HG03103 (cell line): Measurements from ENCODE around the gene ZNF423.
"Not testable (repeated sequence)": the region's sequence is repeated elsewhere in the genome, so short reads cannot be mapped to it uniquely, and the experiment has no call there.

Experiments used
- ATAC-seq: cut with Tn5 transposase; IDR thresholded peaks from one replicate; pipeline ENCODE4 v1.9.1; 2021; ENCODE audit warnings: low read depth; ENCODE audit not compliant: unreplicated experiment

ZNF423 gene

DNA sequence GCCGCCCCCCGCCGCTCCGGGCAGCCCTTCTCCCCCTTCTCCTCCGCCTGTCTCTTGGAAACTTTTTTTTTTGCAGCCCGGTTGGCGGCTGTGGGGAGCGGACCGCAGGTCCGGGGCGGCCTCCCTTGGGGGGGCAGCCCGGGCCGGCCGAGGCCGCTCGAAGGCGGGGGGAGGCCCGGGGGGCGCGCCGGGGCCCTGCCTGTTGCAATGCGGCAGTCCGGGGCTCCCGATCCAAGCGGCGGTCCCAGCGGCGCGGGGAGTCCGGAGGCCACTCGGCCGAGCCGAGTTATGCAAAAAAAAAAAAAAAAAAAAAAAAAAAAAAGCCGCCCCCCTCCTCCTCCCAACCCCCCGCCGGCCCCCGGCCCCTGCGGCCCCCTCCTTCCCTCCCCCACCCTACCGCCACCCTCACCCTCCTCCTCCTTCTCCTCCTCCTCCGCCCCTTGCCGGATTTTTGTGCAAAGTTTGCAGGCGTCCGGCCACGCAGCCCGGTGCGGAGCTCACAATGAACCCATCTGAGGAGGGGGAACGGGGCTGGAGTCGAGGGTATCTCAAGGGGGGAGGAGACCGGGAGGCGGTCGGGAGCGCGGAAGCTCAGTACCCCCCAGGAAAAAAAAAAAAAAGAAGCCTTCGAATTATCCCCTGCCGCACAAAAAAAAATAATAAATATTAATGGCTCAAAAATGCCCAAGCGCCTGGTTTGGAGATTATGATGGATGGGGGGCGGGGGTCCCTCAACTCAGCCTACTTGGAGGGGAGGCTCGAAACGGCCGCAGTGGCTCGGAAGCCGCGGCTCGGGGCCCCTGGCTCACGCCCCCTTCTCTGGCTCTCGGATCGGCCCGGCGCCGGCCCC is at the start of gene ZNF423:
TSS of gene ZNF423 (minus strand) at position 291 of the 850 bp plus-strand sequence. CDS start 338 bp downstream, outside the sequence.
- ATAC-seq, result no peak

DNA sequence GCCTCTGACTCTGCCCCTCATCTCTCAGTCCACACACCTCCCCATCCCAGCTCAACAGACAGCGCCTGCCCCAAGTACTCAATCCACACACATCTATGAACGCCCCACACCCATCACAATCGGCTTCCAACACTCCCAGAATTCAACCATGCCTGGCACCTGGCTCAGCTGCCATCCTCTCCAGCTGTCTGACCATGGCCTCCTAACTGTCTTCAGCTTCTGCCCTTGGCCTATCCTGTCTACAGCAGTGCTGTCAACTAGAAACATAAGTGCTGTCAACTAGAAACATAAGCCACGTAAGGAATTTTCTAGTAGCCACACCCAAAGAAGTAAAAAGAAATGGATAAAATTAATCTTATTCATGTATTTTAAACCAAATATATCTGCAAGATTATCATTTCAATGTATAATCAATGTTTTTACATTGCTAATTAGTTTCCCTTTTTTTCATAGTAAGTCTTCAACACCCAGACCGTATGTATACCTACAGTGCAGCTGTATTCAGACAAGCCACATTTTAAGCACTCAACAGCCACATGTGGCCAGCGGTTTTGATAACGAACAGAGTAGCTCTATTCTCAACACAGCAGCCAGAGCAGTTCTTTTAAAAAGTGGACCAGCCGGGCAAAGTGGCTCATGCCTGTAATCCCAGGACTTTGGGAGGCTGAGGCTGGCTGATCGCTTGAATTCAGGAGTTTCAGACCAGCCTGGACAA is 48.6 kb upstream of the ZNF423 start:
- ATAC-seq, result no peak

DNA sequence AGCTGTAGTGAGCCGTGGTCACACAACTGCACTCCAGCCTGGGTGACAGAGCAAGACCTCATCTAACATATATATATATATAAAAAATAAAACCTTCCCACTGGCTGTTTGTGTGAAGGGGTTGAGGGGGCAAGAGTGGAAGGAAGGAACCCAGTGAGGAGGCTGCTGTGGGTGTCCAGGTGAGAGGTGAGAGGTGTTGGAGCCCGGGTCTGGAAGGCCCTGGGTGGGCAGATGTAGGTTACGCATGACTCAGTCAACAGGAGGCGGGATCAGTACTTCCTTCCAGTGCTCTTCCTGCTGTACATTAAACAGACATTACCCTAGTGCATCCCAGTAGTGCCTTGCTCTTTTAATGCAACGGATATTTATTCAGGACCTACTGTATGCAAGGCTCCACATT is 47.0 kb upstream of the ZNF423 start:
- no peak for ATAC-seq

DNA sequence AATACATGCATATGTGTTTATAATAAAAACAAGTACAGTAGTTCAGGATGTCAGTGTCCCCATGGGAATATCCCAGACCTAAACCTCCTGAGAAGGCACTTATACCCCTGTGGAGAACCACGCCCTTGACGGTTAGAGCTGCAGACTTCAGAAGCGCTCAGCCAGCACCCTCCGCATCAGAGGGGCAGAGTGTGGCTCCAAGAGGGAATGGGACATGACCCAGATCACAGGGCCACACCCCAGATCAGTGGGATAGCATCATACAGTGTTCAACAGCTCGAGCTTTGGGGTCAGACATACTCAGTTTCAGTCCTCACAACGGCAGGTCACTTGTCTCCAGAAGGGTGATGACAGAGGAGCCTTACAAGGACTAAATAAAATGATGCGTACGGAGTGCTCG is 45.8 kb upstream of the ZNF423 start:
- no peak for ATAC-seq

DNA sequence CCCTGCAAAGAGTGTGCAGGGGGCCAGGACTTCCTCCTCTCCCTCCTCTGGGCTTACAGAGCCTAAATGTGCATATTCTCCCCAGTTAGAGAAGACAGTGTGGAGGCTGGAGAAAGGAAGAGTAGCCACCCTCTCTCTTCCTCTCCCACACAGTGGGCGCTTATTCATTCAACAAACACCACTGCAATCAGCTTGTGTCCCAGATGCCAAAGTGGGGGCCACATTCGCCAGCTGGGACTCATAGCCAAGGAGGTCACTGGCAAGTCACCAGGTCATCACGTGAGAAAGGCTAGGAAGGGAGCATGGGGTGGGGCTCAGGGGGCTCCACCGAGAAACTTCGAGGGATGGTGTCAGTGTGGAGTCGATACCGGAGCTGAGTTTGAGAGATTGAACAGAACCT is 45.0 kb upstream of the ZNF423 start:
- ATAC-seq, result no peak

DNA sequence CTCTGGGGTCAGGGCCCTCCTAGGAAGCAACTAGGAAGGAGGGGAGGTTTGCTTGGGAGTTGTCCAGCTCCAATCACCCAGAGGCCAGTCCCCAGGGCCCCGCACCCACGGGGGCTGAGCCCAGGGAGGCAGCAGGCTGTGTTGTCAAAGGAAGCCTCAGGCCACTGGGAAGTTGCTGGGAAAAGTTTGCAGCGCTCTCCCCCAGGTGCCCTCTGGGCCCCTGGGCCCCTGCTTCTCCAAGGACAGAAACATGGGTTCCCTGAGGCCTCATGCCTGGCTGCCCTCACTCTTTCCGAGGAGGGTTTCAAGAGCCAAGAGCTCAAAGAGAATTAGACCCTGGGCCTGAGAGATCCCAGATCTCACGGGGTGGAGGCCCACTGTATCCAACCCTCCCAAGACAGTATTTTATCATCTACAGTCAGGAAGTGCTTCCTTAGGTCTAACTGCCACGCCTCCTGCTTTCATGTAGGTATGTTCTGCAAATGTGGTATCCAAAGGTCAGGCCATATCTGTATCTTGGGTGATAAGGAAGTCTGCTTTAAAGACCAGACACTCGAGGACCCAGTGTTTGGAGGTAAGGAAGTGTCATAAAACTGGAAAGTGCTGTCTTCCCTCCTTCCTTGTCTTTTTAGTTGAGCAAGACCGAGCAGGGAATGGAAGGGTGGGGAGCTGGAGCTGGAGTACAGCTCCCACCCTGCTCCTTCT is 44.2 kb upstream of the ZNF423 start:
- no peak for ATAC-seq

DNA sequence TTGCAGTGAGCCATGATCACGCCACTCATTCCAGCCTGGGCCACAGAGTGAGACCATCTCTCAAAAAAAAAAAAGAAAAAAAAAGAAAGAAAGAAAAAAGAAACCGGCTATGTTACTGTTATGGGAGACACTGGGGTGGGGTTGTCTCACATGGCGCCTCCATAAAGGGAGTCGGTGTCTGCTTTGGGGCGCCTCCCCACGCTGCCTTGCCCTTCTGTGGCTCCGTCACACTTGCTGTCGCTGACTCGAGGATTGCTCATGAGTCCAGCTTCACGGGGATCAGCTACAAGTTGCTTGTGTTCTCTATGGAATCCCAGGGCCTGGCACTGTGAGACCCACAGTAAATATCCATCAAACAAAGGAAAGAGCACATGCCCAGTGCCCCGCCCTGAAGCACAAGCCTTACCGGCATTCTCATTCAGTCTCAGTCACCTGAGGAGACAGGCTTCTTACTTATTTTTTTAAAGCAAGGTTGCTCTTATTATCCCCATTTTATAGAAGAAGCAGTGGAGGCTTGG is 40.6 kb upstream of the ZNF423 start:
- no peak for ATAC-seq

DNA sequence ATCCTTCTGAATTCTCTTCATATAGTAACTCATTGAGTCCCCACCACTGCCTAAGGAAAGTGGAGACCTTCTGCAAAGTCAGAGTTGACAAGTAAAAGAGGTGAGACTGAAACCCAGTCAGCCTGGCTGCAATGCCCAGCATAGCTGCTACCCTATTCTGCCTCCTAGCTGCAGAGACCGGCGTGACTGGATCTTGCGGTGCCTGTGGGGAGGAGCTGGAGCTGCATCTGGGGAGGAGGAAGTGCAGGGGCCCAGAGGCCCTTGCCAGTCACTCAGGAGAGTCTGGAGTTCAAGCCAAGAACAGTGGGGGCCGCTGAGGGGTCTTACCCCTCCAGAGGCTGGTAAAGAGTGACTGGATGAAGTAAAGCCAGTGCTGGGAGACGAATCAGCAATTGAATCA is 35.0 kb upstream of the ZNF423 start:
- ATAC-seq, result no peak

DNA sequence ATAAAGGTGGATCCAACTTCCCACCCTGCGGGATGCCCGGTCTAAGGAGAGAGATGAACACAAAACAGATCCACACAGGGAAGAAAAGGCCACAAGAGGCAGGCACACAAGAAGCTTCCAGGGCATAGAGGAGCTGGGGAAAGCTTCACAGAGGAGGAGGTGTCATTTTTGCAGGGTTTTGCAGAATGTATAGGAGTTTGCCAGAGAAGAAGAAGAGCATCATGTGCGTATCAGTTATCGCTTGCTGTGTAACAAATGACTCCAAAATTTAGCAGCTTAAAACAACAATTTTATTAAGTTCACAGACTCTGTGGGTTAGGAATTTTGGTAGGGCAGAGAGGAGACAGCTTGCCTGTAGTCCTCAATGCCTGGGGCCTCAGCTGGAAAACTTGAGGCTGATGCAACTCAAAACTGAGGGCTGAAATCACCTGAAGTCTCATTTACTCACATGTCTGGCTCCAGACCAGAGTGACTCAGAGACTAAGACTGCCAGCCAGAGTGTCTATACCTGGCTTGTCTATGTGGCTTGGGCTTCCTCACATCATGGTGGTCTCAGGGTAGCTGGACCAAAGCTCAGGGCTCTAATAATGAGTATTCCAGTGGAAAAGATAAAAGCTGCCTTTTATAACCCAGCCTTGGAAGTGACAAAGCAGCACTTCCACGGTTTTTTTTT is 33.9 kb upstream of the ZNF423 start:
- ATAC-seq, result no peak

DNA sequence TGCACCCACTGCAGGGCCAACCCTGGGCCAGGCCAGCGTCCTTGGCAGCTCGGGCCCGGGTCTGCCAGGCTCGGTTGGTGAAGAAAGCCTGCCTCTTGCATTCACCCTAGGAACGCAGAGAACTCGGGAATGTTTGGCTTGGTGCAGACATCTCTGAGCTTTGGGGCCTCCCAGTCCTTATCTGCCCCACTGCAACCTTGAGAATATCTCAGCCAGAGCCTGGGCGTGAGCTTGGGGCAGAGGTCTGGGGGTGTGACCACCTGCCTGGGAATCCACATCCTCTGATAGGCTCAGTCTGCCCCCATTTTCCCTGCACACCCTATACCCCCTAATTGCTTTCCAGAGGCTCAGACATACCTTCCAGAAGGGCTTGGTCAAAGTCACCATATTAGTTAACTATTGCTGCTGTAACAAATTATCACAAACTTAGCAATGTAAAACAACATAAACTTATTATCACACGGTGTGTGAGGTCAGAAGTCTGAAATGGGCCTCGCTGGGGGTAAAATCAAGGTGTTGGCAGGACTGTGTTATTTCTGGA is 30.7 kb upstream of the ZNF423 start:
- no peak for ATAC-seq

DNA sequence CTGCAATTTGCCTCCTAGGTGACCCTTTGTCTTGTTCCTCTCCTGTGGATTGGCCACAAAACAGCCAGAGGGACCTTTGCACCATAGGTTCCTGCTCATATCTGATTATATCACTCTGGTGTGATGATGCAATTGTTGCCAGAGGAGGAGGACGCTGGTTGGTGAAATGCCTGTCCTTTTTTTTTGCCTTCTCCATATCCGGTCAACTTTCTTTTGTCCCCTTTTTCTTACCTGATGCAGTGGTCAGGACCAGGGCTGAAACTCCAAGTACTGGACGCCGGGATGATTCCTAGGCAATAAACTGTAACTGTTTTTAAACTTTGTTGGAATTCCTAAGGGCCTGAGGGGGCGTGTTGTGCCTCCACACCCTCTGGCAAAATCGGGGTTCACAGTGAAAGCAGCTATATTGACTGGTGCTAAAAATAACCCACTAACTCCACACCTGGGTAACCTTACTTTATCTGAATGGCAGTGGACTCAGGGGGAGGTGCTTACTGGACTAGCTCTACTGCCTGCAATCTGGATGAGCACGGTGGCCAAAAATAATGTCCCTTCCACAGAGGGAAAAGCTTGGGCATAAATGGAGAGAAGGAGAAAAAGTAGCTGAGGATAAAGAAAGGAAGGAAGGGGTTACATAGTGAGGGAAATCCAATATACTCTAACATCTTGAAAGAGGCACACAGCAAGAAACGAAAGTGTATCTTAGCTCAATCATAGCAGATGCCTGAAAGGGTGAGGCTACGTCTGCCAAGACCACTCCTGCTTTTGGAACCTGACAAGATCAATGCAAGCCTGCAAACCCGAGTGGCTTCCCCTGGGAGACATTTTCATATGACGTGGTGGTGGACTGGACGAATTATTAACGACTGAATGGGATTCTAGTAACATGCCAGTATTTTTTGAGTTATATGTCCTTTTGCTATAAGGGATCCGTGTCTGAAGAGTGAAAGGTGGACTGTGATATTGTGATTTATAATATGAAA is 28.4 kb upstream of the ZNF423 start:
- ATAC-seq, result no peak

DNA sequence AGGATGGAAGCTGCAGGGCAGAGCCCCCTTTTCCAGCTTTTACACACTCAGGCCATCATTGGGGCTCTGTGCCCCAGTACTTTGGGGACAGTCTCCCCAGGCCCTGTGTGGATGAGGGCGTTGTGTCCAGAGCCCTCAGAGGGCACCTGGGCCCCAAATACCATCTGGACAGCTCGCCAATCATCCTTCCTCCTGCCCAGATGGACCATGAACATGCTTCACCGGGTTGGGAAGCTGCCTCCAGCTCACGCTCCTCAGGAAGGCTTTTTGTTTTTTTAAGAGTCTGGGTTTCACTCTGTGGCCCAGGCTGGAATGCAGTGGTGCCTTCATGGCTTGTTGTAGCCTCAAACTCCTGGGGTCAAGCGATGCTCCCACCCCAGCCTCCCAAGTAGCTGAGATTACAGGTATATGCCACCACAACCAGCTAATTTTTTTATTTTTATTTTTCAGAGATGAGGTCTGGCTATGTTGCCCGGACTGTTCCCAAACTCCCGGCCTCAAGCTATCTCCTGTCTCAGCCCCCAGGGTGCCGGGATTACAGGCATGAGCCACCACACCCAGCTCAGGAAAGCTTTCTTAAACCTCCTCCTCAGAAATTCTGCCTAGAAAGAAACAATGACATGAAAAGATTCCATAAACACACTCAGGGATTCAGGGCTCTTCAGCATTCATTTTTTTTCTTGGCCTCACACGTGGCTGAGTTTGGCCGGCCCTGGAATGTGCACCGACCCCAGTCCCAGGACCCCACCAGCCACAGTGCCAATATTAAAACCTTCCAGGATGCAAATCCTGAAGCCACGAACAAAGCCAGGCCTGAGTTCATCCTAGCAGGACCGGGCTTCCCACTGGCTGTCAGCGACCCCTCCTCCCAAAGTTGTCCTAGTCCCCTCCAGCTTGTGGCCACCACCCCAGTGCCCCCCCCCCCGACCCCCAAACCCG is 27.4 kb upstream of the ZNF423 start:
- ATAC-seq, result no peak

DNA sequence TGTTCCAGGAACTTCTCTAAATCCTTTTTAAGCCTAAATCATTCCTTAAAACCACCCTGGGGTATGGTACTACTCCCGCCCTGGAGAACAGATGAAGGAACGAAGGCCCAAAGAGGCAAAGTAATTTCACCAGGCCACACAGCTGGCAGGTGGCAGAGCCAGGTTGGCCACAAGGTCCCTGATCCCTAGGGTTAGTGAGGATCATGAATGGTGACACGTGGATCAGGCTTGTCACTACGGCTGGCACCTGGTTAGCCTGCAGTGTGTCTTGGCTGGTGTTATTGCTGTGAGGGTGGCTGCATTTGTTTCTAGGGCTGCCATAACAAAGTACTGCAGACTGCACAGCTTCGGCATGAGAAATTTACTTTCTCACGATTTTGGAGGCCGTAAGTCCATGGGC is 26.0 kb upstream of the ZNF423 start:
- no peak for ATAC-seq

DNA sequence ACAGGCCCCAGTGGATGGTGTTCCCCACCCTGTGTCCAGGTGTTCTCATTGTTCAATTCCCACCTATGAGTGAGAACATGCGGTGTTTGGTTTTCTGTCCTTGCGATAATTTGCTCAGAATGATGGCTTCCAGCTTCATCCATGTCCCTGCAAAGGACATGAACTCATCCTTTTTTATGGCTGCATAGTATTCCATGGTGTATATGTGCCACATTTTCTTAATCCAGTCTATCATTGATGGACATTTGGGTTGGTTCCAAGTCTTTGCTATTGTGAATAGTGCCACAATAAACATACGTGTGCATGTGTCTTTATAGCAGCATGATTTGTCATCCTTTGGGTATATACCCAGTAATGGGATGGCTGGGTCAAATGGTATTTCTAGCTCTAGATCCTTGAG is 22.6 kb upstream of the ZNF423 start:
- not testable (repeated sequence) for ATAC-seq

DNA sequence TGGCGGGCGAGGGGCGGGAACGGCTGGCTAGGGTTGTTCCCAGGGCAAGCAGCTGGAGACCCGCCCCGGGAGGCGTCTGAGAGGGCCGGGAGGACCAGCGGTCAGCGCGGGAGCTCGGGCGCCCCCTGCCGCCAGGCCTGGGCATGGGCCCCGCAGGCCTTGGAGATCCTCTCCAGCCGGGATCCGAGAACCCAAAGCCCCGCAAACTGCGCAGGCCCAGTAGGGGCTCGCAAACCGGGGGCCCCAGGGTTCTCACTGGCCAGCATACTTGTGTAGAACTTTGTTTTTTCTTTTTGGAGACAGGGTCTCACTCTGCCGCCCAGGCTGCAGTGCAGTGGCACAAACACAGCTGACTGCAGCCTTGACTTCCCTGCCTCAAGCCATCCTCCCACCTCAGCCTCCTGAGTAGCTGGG is 20.8 kb upstream of the ZNF423 start:
- ATAC-seq, result no peak

DNA sequence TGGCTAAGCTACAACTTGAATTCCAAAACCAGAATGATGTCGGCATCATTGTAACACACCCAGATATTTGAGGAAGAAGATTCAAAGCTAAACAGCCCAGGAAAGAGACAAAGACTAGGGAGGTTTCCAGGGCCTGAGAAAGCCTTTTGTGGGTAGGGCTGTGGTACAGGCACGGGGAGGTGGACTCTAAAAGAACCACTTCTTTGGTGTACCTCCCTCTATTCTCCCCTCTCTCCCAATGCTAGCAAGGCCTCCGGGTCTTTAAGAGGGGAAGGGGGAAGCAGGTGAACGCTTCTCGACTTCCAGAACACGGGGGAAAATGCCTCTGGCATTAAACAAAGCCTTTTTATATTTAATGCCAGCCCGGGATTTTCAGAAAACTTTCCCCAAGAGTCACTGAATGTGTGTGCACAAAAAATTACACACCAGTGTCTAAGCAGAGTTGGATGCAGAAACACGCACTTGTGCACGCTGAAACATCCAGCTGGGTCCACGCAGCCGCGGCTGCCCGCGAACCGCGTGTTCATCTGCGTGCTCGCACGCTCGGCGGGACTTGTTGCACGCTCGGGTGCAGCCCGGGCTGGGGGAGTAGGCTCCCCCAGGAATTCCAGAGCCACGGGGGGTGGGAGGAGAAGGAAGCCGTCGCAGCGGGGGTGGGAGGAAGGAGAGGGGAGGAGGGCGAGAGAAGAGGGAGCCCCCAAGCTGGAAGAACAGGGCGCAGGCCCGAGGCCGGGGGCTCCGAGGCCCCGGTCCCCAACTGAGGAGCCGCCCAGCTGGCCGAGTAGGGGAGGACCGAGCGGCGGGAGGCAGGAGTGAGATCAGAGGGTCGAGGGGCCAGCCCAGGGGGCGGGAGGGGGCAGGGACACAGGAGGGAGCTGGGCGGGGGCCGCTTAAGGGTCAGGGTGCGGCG is 20.1 kb upstream of the ZNF423 start:
- ATAC-seq, result no peak

DNA sequence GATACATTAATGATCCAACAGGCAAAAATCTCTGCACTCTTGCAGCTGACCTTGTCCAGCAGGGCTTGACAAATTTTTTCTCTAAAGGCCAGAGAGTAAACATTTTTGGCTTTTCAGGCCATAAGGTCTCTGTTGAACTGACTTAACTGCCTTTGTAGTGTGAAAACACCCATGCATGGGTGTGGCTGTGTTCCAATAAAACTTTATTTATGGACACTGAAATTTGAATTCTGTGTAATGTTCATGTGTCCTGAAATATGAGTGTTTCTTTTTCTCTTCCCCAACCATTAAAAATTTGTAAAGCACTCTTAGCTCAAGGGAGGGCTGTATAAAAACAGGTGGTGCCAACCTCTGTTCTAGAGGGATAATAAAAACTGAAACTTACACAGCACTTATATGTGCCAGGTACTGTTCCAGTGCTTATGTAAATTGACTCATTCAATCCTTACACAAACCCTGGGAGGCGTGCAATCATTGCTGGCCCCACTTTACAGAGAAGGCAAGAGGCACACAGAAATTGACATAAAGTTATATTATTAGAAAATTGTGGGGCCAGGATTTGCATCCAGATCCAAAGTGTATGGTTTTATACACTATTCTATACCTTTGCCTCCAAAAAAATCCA is 18.8 kb upstream of the ZNF423 start:
- ATAC-seq, result no peak
